ENCODE results near the gene BMPR1A. TPM values are rescaled to one million over a fixed set of nuclear protein-coding genes. Genes with fewer than 3 reads are reported as not detected.

BMPR1A gene
- total RNA-seq, 1 donor, result 71.7 TPM

DNA sequence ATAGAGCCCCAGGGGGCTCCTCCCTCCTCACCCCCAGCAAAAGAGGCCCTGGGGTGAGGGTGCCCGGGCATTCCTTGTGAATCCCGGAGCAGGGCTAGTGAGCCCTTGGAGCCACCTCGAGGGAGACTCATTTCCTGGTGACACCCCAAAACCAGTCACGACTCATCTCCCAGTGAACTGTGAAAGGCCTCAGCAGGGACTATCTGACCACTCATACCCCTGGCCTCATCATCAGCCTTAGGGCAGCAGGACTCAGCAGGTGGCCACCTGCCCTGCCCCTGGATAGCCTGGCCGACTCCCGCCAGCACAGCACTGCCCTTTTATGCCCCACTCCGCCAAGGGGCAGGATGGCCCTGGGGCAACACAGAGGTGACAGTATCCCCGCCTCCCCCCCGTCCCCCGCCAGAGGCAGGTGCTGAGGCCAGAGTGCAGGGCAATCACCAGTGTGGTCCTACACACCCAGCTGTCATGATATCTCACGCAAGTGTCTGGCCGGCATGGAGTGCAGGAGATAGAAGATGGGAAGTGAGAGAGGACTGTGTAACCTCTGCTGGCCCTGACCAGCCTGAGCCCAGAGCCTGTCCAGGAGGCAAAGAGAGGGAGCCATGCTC, 205.2 kb downstream of the BMPR1A start:
- Histone ChIP-seq H3K4me3 (ENCODE audit: insufficient read depth, low read length) (no peak overlapping the region), H3K4me2 (ENCODE audit: insufficient read depth, low read length) (no peak overlapping the region), H3K9me3 (ENCODE audit: low read depth, low read length) (no peaks in the 10 kb centered on the region), H2AFZ (ENCODE audit: low read length) (no peak overlapping the region), H3K27ac (ENCODE audit: low read depth, low read length) (no peak overlapping the region), H4K20me1 (ENCODE audit: insufficient read depth, low read length) (no peaks in the 10 kb centered on the region), H3K27me3 (ENCODE audit: insufficient read depth, low read length) (no peaks in the 10 kb centered on the region), H3K79me2 (ENCODE audit: insufficient read depth, low read length) (no peaks in the 10 kb centered on the region), H3K36me3 (ENCODE audit: insufficient read depth, low read length) (no peaks in the 10 kb centered on the region), H3K4me1 (ENCODE audit: insufficient read depth, low read length) (peaks cover 20% of the 10 kb centered on the region)
- DNase-seq (ENCODE audit: insufficient read length, low spot score, missing footprints), result peak; percentile 85
- TF ChIP-seq, protein P1, sequence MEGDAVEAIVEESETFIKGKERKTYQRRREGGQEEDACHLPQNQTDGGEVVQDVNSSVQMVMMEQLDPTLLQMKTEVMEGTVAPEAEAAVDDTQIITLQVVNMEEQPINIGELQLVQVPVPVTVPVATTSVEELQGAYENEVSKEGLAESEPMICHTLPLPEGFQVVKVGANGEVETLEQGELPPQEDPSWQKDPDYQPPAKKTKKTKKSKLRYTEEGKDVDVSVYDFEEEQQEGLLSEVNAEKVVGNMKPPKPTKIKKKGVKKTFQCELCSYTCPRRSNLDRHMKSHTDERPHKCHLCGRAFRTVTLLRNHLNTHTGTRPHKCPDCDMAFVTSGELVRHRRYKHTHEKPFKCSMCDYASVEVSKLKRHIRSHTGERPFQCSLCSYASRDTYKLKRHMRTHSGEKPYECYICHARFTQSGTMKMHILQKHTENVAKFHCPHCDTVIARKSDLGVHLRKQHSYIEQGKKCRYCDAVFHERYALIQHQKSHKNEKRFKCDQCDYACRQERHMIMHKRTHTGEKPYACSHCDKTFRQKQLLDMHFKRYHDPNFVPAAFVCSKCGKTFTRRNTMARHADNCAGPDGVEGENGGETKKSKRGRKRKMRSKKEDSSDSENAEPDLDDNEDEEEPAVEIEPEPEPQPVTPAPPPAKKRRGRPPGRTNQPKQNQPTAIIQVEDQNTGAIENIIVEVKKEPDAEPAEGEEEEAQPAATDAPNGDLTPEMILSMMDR (IDR thresholded peaks at IDR 0.05; ENCODE audit: extremely low read depth, low read depth, low read length), result no peak

DNA sequence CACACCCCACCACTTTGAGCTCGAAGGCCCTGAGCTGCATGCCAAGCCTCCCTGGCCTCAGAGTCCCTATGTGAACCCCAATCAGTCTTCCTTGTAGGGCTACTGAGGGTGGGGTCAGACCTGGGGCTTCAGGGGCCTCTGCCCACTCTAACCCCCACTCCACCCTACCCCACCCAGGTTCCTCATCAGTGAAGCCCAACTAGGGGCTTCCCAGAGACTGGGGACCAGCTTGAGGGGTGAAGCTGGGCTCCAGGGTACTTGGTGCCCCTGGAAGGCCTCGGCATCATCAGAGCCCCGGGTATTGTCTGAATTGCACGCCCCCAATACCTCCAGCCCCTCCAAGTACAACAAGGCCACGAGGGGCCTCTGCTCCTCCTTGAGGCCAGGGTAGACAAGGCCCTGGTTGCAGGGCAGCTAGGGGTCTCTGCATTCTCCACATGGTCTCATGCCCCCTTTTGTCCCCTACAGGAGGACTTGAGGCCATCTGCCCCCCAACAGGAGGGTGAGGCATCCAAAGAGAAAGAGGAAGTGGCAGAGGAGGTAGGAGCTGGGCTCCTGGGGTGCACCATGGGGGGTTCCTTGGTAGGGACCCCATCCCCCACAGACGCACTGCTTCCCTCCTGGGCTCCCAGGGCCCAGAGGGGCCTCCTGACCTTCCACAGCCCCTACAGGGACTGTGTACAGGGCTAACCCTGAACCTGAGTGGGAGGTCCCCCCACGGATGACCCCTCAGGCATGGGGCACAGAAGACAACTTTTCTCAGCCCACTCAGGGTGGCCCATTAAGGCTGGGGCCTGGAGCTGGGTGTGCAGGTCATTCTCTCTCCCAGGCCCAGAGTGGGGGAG, 205.9 kb downstream of the BMPR1A start:
- no peak overlapping the region for H3K4me2 ChIP-seq (ENCODE audit: insufficient read depth, low read length)
- no peak overlapping the region for H3K4me3 ChIP-seq (ENCODE audit: insufficient read depth, low read length)
- H3K79me2 ChIP-seq (ENCODE audit: insufficient read depth, low read length), result no peaks in the 10 kb centered on the region
- H3K36me3 ChIP-seq (ENCODE audit: insufficient read depth, low read length), result no peaks in the 10 kb centered on the region
- peaks cover 25% of the 10 kb centered on the region for H3K4me1 ChIP-seq (ENCODE audit: insufficient read depth, low read length)
- peak; percentile 68 for DNase-seq (ENCODE audit: insufficient read length, low spot score, missing footprints)
- TF ChIP-seq, protein P1 (IDR thresholded peaks at IDR 0.05; ENCODE audit: extremely low read depth, low read depth, low read length), result no peak
- no peaks in the 10 kb centered on the region for H3K9me3 ChIP-seq (ENCODE audit: low read depth, low read length)
- H2AFZ ChIP-seq (ENCODE audit: low read length), result no peak overlapping the region
- H3K27me3 ChIP-seq (ENCODE audit: insufficient read depth, low read length), result no peaks in the 10 kb centered on the region
- no peak overlapping the region for H3K27ac ChIP-seq (ENCODE audit: low read depth, low read length)
- no peaks in the 10 kb centered on the region for H4K20me1 ChIP-seq (ENCODE audit: insufficient read depth, low read length)

DNA sequence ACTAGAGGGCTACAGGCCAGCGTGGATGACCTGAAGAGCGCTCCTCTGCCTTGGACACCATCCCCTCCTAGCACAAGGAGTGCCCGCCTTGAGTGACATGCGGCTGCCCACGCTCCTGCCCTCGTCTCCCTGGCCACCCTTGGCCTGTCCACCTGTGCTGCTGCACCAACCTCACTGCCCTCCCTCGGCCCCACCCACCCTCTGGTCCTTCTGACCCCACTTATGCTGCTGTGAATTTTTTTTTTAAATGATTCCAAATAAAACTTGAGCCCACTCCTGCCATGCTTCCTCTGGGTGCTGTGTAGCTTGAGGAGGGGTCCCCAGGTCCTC, 206.5 kb downstream of the BMPR1A start:
- no peak overlapping the region for H3K27ac ChIP-seq (ENCODE audit: low read depth, low read length)
- H3K4me2 ChIP-seq (ENCODE audit: insufficient read depth, low read length), result no peak overlapping the region
- no peaks in the 10 kb centered on the region for H4K20me1 ChIP-seq (ENCODE audit: insufficient read depth, low read length)
- TF ChIP-seq, protein P1 (IDR thresholded peaks at IDR 0.05; ENCODE audit: extremely low read depth, low read depth, low read length), result no peak
- H3K36me3 ChIP-seq (ENCODE audit: insufficient read depth, low read length), result no peaks in the 10 kb centered on the region
- no peaks in the 10 kb centered on the region for H3K27me3 ChIP-seq (ENCODE audit: insufficient read depth, low read length)
- H3K9me3 ChIP-seq (ENCODE audit: low read depth, low read length), result no peaks in the 10 kb centered on the region
- H3K79me2 ChIP-seq (ENCODE audit: insufficient read depth, low read length), result no peaks in the 10 kb centered on the region
- H3K4me1 ChIP-seq (ENCODE audit: insufficient read depth, low read length), result peaks cover 28% of the 10 kb centered on the region
- H3K4me3 ChIP-seq (ENCODE audit: insufficient read depth, low read length), result no peak overlapping the region
- no peak overlapping the region for H2AFZ ChIP-seq (ENCODE audit: low read length)
- peak; percentile 53 for DNase-seq (ENCODE audit: insufficient read length, low spot score, missing footprints)

DNA sequence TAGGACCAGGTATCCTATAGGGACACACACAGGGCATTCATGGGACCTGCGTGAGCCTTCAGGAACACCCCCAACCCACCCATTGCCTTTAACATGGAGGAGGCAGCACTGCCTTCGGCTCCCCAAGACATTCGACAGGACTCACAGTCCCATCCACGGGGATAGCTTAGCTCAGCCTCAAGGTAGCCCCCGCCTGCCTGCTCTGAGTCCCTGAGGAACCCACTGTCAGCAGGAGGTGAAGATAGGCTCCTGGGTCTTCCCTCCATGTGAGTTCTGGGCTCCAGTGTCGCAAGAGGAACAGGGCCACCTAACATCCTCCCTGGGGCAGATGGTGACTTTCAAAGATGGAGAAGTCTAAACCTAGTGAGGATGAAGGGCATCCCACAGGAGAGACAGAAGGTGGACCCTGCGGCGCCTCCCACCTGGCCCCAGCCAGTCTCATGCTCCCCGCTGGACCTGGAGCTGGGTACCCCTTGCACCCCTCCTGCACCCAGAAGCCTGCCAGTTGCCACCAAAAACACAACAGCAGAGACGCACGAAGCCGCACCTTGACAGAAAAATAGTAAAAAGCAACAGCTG, 207.0 kb downstream of the BMPR1A start:
- H3K4me1 ChIP-seq (ENCODE audit: insufficient read depth, low read length), result peaks cover 30% of the 10 kb centered on the region
- no peaks in the 10 kb centered on the region for H3K36me3 ChIP-seq (ENCODE audit: insufficient read depth, low read length)
- H4K20me1 ChIP-seq (ENCODE audit: insufficient read depth, low read length), result no peaks in the 10 kb centered on the region
- no peaks in the 10 kb centered on the region for H3K27me3 ChIP-seq (ENCODE audit: insufficient read depth, low read length)
- no peaks in the 10 kb centered on the region for H3K79me2 ChIP-seq (ENCODE audit: insufficient read depth, low read length)
- peak; percentile 53 for DNase-seq (ENCODE audit: insufficient read length, low spot score, missing footprints)
- H3K9me3 ChIP-seq (ENCODE audit: low read depth, low read length), result no peaks in the 10 kb centered on the region
- no peak overlapping the region for H2AFZ ChIP-seq (ENCODE audit: low read length)
- H3K4me2 ChIP-seq (ENCODE audit: insufficient read depth, low read length), result no peak overlapping the region
- H3K27ac ChIP-seq (ENCODE audit: low read depth, low read length), result no peak overlapping the region
- TF ChIP-seq, protein P1 (IDR thresholded peaks at IDR 0.05; ENCODE audit: extremely low read depth, low read depth, low read length), result no peak
- H3K4me3 ChIP-seq (ENCODE audit: insufficient read depth, low read length), result no peak overlapping the region
